Measurements from ENCODE around the gene ROR2.

ROR2 gene

DNA sequence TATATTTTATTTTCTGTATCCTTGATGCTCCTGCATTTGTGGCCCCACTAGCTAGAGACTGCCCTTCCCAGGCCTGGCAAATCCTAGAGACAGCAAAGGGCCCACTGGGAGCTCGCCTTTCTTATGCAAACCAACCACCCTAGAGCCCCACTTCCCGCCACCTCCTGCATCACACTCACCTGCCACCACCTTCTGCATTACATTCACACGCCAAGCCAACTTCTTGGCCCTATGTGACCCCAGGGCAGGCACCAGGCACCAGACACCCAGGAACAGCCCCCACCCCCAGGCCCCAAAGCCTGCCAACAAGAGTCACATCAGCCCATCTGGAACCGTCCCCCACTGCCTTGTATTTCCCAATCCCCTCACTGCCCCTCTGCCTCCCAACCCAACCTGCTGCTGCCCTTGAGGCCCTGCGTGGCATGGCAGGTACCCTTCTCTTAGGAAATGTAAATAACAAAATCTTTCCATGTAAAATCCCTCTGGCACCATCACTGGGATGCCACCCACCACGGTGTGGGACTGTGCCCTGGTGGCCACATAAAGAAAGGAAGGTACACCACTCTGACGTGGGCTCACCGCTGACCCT lies 22.0 kb downstream of the ROR2 start:
- TF ChIP-seq FOXP2 (optimal IDR thresholded peaks at IDR 0.05; ENCODE audit: borderline replicate concordance, extremely low read depth, extremely low read length, insufficient read depth), result no peak
- no peak for TF ChIP-seq REST (IDR thresholded peaks at IDR 0.05; ENCODE audit: insufficient read depth in 1 of 2, low read depth in 2 of 2, low read length in 2 of 2)
- TF ChIP-seq SIN3A (IDR thresholded peaks at IDR 0.05; ENCODE audit: borderline replicate concordance, insufficient read depth, low read length), result no peak
- TF ChIP-seq TAF1 (IDR thresholded peaks at IDR 0.05; ENCODE audit: borderline replicate concordance, insufficient read depth, low read length), result no peak
- TF ChIP-seq POLR2AphosphoS5 (IDR thresholded peaks at IDR 0.05; ENCODE audit: low read depth, low read length), result no peak

DNA sequence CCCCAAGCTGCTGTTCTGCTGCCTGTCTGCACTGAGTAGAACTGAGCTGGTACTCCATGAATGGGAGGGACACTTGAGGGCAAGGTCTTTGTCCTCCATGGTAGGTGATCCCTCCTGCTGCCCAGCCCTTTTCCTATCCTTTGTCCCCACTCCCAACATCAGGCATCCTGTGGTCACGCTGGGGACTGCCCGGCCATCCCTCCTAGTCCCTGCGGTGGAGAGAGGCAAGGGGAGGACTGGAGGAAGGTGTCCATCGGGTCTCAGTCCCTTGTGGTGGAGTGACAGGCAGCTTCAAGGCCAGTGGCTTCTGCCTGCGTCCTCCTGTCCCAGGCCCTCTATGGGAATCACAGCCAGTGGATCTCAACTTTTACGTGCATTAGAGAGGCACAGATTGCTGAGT lies 25.9 kb downstream of the ROR2 start:
- TF ChIP-seq SIN3A (IDR thresholded peaks at IDR 0.05; ENCODE audit: borderline replicate concordance, insufficient read depth, low read length) (no peak), TAF1 (IDR thresholded peaks at IDR 0.05; ENCODE audit: borderline replicate concordance, insufficient read depth, low read length) (no peak), POLR2AphosphoS5 (IDR thresholded peaks at IDR 0.05; ENCODE audit: low read depth, low read length) (no peak), REST (IDR thresholded peaks at IDR 0.05; ENCODE audit: insufficient read depth in 1 of 2, low read depth in 2 of 2, low read length in 2 of 2) (no peak), FOXP2 (optimal IDR thresholded peaks at IDR 0.05; ENCODE audit: borderline replicate concordance, extremely low read depth, extremely low read length, insufficient read depth) (no peak)

DNA sequence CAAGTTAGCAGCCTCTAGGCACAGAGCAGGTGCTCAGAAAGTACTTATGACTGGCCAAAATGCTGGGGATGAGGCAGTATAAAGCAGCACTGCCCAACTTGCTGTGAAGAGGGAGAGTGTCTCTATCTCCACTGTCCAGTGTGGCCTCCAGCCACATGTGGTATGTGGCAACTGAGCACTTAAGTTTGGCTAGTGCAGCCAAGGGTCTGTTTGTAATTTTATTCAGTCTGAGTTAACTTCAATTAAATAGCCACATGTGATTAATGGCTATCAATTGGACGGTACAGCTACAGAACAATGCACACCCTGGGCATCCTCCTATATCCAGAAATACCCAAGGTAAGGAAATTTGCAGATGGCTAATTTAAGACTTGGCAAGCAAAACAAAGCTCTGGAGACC lies 26.9 kb downstream of the ROR2 start:
- TF ChIP-seq POLR2AphosphoS5 (IDR thresholded peaks at IDR 0.05; ENCODE audit: low read depth, low read length), result no peak
- TF ChIP-seq FOXP2 (optimal IDR thresholded peaks at IDR 0.05; ENCODE audit: borderline replicate concordance, extremely low read depth, extremely low read length, insufficient read depth), result no peak
- TF ChIP-seq TAF1 (IDR thresholded peaks at IDR 0.05; ENCODE audit: borderline replicate concordance, insufficient read depth, low read length), result no peak
- TF ChIP-seq REST (IDR thresholded peaks at IDR 0.05; ENCODE audit: insufficient read depth in 1 of 2, low read depth in 2 of 2, low read length in 2 of 2), result no peak
- no peak for TF ChIP-seq SIN3A (IDR thresholded peaks at IDR 0.05; ENCODE audit: borderline replicate concordance, insufficient read depth, low read length)

GRCh38 chr9:91921371-91921770 lies 28.7 kb downstream of the ROR2 start:
- no peak for TF ChIP-seq POLR2AphosphoS5 (IDR thresholded peaks at IDR 0.05; ENCODE audit: low read depth, low read length)
- TF ChIP-seq TAF1 (IDR thresholded peaks at IDR 0.05; ENCODE audit: borderline replicate concordance, insufficient read depth, low read length), result no peak

GRCh38 chr9:91920630-91921350 lies 29.2 kb downstream of the ROR2 start:
- no peak for TF ChIP-seq FOXP2 (optimal IDR thresholded peaks at IDR 0.05; ENCODE audit: borderline replicate concordance, extremely low read depth, extremely low read length, insufficient read depth)

DNA sequence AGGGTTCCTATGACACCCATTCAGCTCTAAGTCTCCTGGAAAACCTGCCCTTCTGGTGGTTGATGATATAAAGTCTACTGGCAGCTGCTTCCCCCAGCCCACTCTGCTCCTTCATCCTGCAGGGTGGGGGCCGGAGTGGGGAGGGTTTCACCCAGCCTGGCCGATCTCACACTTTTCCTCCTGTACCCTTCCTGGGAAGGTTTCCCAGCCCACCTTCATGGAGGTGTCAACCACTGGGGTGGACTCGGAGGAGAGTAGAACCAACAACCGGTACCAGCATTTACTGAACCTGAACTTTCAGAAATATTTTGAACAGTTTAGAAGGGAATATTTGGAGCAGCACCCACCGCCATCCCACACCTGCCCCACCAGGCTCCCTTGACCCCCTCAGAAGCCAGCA lies 30.4 kb downstream of the ROR2 start:
- TF ChIP-seq POLR2AphosphoS5 (IDR thresholded peaks at IDR 0.05; ENCODE audit: low read depth, low read length) (no peak), REST (IDR thresholded peaks at IDR 0.05; ENCODE audit: insufficient read depth in 1 of 2, low read depth in 2 of 2, low read length in 2 of 2) (no peak), TAF1 (IDR thresholded peaks at IDR 0.05; ENCODE audit: borderline replicate concordance, insufficient read depth, low read length) (no peak), SIN3A (IDR thresholded peaks at IDR 0.05; ENCODE audit: borderline replicate concordance, insufficient read depth, low read length) (no peak), FOXP2 (optimal IDR thresholded peaks at IDR 0.05; ENCODE audit: borderline replicate concordance, extremely low read depth, extremely low read length, insufficient read depth) (no peak)
